Measurements from ENCODE around the gene SEMG1. TPM values are rescaled to one million over a fixed set of nuclear protein-coding genes. Genes with fewer than 3 reads are reported as not detected.

Gene SEMG1
- total and polyA plus RNA-seq, 2 of the 8 experiments (the other 6 are each of a cell fraction or from before 2014, with no cell fraction given), result 3.0 to 5.8 TPM

- H3K36me3 ChIP-seq (ENCODE audit: control insufficient read depth in 2 of 4, insufficient read depth in 4 of 4, low read length in 3 of 4), result no peaks in the 10 kb centered on the region
- H3K23me2 ChIP-seq (ENCODE audit: low read depth, low read length), result no peaks in the 10 kb centered on the region
- no peak for FAIRE-seq
- 69% methylated on average over 2 of the region's 2 CpGs; no CpG with 5 or more reads in 1 of the 2 experiments for WGBS, 2 experiments (ENCODE audit: extremely low coverage in 1 of 2, insufficient coverage in 1 of 2, insufficient read length in 1 of 2, insufficient replicate concordance in 2 of 2, low coverage in 1 of 2, low lambda C conversion rate in 2 of 2, missing lambda C conversion rate in 1 of 2)
- no peaks in the 10 kb centered on the region for H3K9me3 ChIP-seq (ENCODE audit: insufficient read depth in 2 of 2, low read depth in 1 of 2, low read length in 1 of 2)
- H2AFZ ChIP-seq (ENCODE audit: low read length), result no peak overlapping the region
- 0 out of 2 replicates have a peak overlapping the region, but pooled peaks have one; percentile 40 for H2BK15ac ChIP-seq (ENCODE audit: low read length)
- H4K91ac ChIP-seq (replicated peaks; ENCODE audit: insufficient read length, low read length), result no peak overlapping the region
- no peaks in the 10 kb centered on the region for H3K27me3 ChIP-seq (replicated peaks in 1 of 4; ENCODE audit: control insufficient read depth in 3 of 4, extremely low read depth in 1 of 4, insufficient read depth in 3 of 4, low read length in 3 of 4)
- DNase-seq (ENCODE audit: low read depth in 1 of 2, low spot score in 2 of 2), result no peak
- no peaks in the 10 kb centered on the region for H3K79me2 ChIP-seq (ENCODE audit: control insufficient read depth in 1 of 2, insufficient read depth in 2 of 2, low read length in 2 of 2)
- no peak overlapping the region for H2AK5ac ChIP-seq (ENCODE audit: low read depth, low read length)
- H2BK5ac ChIP-seq (ENCODE audit: low read depth, low read length), result no peak overlapping the region
- H3K4me1 ChIP-seq (replicated peaks in 1 of 4; ENCODE audit: control insufficient read depth in 3 of 4, insufficient read depth in 4 of 4, low read length in 3 of 4), result no peaks in the 10 kb centered on the region
- H3K9ac ChIP-seq (replicated peaks in 1 of 4; ENCODE audit: extremely low read depth in 1 of 4, low read depth in 3 of 4, low read length in 3 of 4), result no peak overlapping the region
- H3K18ac ChIP-seq (ENCODE audit: extremely low read depth, low read length), result no peak overlapping the region
- H4K5ac ChIP-seq (ENCODE audit: insufficient read length, low read depth, low read length), result no peak overlapping the region
- no peak overlapping the region for H3K23ac ChIP-seq (ENCODE audit: insufficient read length)
- ChIA-PET POLR2A (ENCODE audit: partially characterized antibody) (no interaction called here), CTCF (ENCODE audit: partially characterized antibody) (interaction anchor here (0.9 to 2.4 kb wide), 5 partner anchors 8 to 168 kb away, joined by 3 to 7 read pairs (median 4); no protein-coding TSS in a partner anchor)
- no peak overlapping the region for H2BK120ac ChIP-seq (replicated peaks; ENCODE audit: low read depth, low read length)
- no peaks in the 10 kb centered on the region for H4K20me1 ChIP-seq (replicated peaks in 1 of 2; ENCODE audit: control insufficient read depth in 1 of 2, insufficient read depth in 2 of 2, low read length in 2 of 2)
- H3K27ac ChIP-seq (ENCODE audit: low read depth, low read length), result no peak overlapping the region
- no peak overlapping the region for H3K4me2 ChIP-seq (ENCODE audit: insufficient read depth in 1 of 2, low read depth in 2 of 2, low read length in 2 of 2)
- H3K79me1 ChIP-seq (ENCODE audit: low read depth, low read length), result no peaks in the 10 kb centered on the region
- no peak overlapping the region for H3K4me3 ChIP-seq (ENCODE audit: extremely low read depth in 1 of 4, insufficient read depth in 2 of 4, low read depth in 3 of 4, low read length in 4 of 4)
- no peak overlapping the region for H2BK20ac ChIP-seq (ENCODE audit: low read length)
- H2BK12ac ChIP-seq (ENCODE audit: low read depth, low read length), result no peak overlapping the region
- H3K4ac ChIP-seq (replicated peaks; ENCODE audit: insufficient read length, low read depth, low read length), result no peak overlapping the region
- no peak overlapping the region for H3K14ac ChIP-seq (ENCODE audit: insufficient read length)
- no peak overlapping the region for H3K56ac ChIP-seq (replicated peaks; ENCODE audit: insufficient read length, low read depth, low read length)
- H4K8ac ChIP-seq (ENCODE audit: extremely low read depth, insufficient read depth, low read length), result no peak overlapping the region
- no peak for TF ChIP-seq NANOG (IDR thresholded peaks at IDR 0.05; ENCODE audit: insufficient read depth, low read depth, low read length, poor library complexity, severe bottlenecking)
- TF ChIP-seq CHD1 (IDR thresholded peaks at IDR 0.05; ENCODE audit: low read depth, low read length), result no peak
- no peak for TF ChIP-seq SP4 (IDR thresholded peaks at IDR 0.05; ENCODE audit: low read length)
Measured at GRCh38 chr20:45179166-45179565, 27.7 kb upstream of the SEMG1 start.

Measured in H1 (cell line).